Osteoblast (primary cell): Measurements from ENCODE around the gene ANKRD12. TPM values are rescaled to one million over a fixed set of nuclear protein-coding genes. Genes with fewer than 3 reads are reported as not detected.

Experiments used
- DNase-seq: peaks from one replicate; pipeline ENCODE4 v3.0.0; 2011; ENCODE audit warnings: low spot score, mixed read lengths; ENCODE audit not compliant: insufficient read length; ENCODE audit errors: missing footprints
- H2AFZ ChIP-seq: 2 replicates; pipeline ENCODE4 v1.6.0; 2011; ENCODE audit warnings: mild to moderate bottlenecking, low read length
- H3K27ac ChIP-seq: 2 replicates; pipeline ENCODE4 v1.5.1; 2011; ENCODE audit warnings: mild to moderate bottlenecking, low read depth, low read length, moderate library complexity
- H3K27me3 ChIP-seq: 2 replicates; pipeline ENCODE4 v1.6.0; 2012; ENCODE audit warnings: mild to moderate bottlenecking, control low read depth, inconsistent platforms, low read length, moderate library complexity; ENCODE audit not compliant: insufficient read depth
- H3K36me3 ChIP-seq: 2 replicates; pipeline ENCODE4 v1.5.1; 2011; ENCODE audit warnings: mild to moderate bottlenecking, low read length, control low read depth, moderate library complexity; ENCODE audit not compliant: insufficient read depth
- H3K4me1 ChIP-seq: 2 replicates; pipeline ENCODE4 v1.5.1; 2011; ENCODE audit warnings: mild to moderate bottlenecking, low read length, control low read depth, moderate library complexity; ENCODE audit not compliant: insufficient read depth
- H3K4me2 ChIP-seq: 2 replicates; pipeline ENCODE4 v1.6.0; 2011; ENCODE audit warnings: mild to moderate bottlenecking, low read length; ENCODE audit not compliant: insufficient read depth
- H3K4me3 ChIP-seq: fragments of 200-600 bp; sonication (generic); 3 replicates; pipeline ENCODE4 v1.5.1; 2012; ENCODE audit warnings: mild to moderate bottlenecking, low read length, inconsistent platforms; ENCODE audit not compliant: insufficient read depth
- H3K79me2 ChIP-seq: 2 replicates; pipeline ENCODE4 v1.6.0; 2012; ENCODE audit warnings: mild to moderate bottlenecking, low read length, control low read depth, inconsistent platforms; ENCODE audit not compliant: insufficient read depth
- H3K9me3 ChIP-seq: 2 replicates; pipeline ENCODE4 v1.5.1; 2011; ENCODE audit warnings: low read depth, low read length, control low read depth
- H4K20me1 ChIP-seq: 2 replicates; pipeline ENCODE4 v1.6.0; 2012; ENCODE audit warnings: mild to moderate bottlenecking, low read length, control low read depth; ENCODE audit not compliant: insufficient read depth
- total RNA-seq: library from RNA; depleted of rRNA; stranded (reverse); fragments of >200 nt; gene quantifications from 2 replicates; pipeline ENCODE4 v1.2.3, GENCODE V29; 2012
- TF ChIP-seq, protein P1 (sequence below): IDR thresholded peaks from 2 replicates; pipeline ENCODE4 v1.5.1; 2011; ENCODE audit warnings: mild to moderate bottlenecking, low read depth, low read length, moderate library complexity; ENCODE audit errors: extremely low read depth

The ANKRD12 gene
- total RNA-seq, 1 donor = 47.8 TPM

DNA sequence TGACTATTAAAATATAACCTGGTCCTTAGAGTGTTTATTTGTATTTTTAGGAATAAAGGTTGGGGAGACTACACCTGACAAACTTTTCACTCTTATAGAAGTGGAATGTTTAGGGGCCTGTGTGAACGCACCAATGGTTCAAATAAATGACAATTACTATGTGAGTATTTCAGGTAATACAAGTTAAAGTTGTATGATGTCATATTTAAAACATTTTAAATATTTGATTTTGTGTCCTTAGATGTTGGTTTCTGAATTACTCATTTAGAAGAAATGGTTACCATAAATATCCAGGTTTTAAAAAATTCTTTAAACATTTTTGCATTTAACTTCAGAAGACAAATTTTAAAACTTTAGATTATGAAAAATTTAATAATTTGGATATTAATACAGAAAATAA is 11.8 kb upstream of the ANKRD12 start:
- no peaks in the 10 kb centered on the region for H3K27me3 ChIP-seq
- no peak overlapping the region for H2AFZ ChIP-seq
- H3K4me1 ChIP-seq = no peaks in the 10 kb centered on the region
- H3K79me2 ChIP-seq = peaks cover 43% of the 10 kb centered on the region
- no peak overlapping the region for H3K4me3 ChIP-seq
- no peaks in the 10 kb centered on the region for H3K9me3 ChIP-seq
- TF ChIP-seq, protein P1, sequence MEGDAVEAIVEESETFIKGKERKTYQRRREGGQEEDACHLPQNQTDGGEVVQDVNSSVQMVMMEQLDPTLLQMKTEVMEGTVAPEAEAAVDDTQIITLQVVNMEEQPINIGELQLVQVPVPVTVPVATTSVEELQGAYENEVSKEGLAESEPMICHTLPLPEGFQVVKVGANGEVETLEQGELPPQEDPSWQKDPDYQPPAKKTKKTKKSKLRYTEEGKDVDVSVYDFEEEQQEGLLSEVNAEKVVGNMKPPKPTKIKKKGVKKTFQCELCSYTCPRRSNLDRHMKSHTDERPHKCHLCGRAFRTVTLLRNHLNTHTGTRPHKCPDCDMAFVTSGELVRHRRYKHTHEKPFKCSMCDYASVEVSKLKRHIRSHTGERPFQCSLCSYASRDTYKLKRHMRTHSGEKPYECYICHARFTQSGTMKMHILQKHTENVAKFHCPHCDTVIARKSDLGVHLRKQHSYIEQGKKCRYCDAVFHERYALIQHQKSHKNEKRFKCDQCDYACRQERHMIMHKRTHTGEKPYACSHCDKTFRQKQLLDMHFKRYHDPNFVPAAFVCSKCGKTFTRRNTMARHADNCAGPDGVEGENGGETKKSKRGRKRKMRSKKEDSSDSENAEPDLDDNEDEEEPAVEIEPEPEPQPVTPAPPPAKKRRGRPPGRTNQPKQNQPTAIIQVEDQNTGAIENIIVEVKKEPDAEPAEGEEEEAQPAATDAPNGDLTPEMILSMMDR = no peak
- no peak overlapping the region for H3K27ac ChIP-seq
- peak; percentile 10 for DNase-seq
- no peaks in the 10 kb centered on the region for H4K20me1 ChIP-seq
- peaks cover 68% of the 10 kb centered on the region for H3K36me3 ChIP-seq
- no peak overlapping the region for H3K4me2 ChIP-seq

DNA sequence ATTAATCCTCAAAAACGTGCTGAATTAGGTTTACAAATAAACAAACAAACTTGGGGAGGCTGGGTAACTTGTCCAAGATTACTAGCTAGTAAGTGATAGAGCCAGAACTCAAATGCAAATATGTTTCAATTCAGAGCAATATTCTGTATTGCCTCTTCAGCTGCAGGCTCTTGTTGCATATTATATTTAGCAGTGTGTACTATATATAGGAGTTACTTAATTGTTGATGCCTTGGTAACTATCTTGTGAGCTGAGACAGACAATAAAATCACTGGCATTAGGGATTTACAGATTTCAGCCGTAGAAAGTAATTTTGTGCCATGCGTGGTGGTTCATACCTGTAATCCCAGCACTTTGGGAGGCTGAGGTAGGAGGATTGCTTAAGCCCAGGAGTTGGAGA is 10.2 kb upstream of the ANKRD12 start:
- Histone ChIP-seq H3K9me3 (no peaks in the 10 kb centered on the region), H3K4me3 (no peak overlapping the region), H3K36me3 (peaks cover 62% of the 10 kb centered on the region), H3K4me2 (no peak overlapping the region), H4K20me1 (peaks cover 4% of the 10 kb centered on the region), H2AFZ (no peak overlapping the region), H3K27ac (no peak overlapping the region), H3K4me1 (no peaks in the 10 kb centered on the region), H3K27me3 (no peaks in the 10 kb centered on the region), H3K79me2 (peaks cover 33% of the 10 kb centered on the region)
- no peak for DNase-seq
- TF ChIP-seq, protein P1 = no peak

DNA sequence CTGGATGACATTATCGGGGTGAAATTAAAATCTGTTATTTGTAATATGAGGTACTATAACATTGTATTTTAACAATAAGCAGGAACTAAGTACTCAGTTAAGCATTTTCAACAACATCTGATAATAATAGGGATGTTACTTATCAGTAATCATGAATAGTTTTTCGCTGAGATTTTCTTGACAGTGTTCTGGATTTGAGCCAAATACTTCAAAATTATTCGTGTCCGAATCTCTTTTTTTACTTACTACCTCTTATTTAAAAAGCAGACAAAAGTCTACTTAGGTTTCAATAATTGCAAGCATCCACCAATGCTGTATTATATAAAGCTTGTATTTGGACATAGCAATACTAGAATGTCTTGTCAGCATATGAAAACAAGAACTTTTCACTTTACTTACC is 6.4 kb upstream of the ANKRD12 start:
- H3K79me2 ChIP-seq = peaks cover 28% of the 10 kb centered on the region
- no peaks in the 10 kb centered on the region for H3K27me3 ChIP-seq
- no peaks in the 10 kb centered on the region for H3K9me3 ChIP-seq
- peaks cover 73% of the 10 kb centered on the region for H3K36me3 ChIP-seq
- H2AFZ ChIP-seq = no peak overlapping the region
- H3K4me1 ChIP-seq = no peaks in the 10 kb centered on the region
- DNase-seq = no peak
- H3K4me2 ChIP-seq = no peak overlapping the region
- H4K20me1 ChIP-seq = peaks cover 4% of the 10 kb centered on the region
- TF ChIP-seq, protein P1 = no peak
- no peak overlapping the region for H3K27ac ChIP-seq
- no peak overlapping the region for H3K4me3 ChIP-seq

DNA sequence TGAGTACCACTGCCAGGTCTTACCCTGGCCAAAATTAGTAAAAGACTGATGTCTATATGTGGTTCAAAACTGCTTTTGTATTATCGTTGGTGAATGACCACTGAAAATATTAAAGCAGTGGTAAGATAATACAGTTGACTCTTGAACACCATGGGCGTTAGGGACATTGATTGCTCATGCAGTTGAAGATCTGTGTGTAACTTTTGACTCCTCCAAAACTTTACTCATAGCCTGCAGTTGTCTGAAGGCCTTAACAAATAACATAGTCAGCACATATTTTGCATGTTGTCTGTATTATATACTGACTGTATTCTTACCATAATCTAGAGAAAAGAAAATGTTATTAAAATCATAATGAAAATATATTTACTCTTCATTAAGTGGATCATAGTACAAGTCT is 5.8 kb upstream of the ANKRD12 start:
- H3K4me2 ChIP-seq = no peak overlapping the region
- H3K4me3 ChIP-seq = no peak overlapping the region
- H3K9me3 ChIP-seq = no peaks in the 10 kb centered on the region
- peaks cover 26% of the 10 kb centered on the region for H3K79me2 ChIP-seq
- peaks cover 4% of the 10 kb centered on the region for H4K20me1 ChIP-seq
- H3K27ac ChIP-seq = no peak overlapping the region
- DNase-seq = peak; percentile 63
- H3K36me3 ChIP-seq = peaks cover 69% of the 10 kb centered on the region
- peaks cover 6% of the 10 kb centered on the region for H3K4me1 ChIP-seq
- H3K27me3 ChIP-seq = no peaks in the 10 kb centered on the region
- TF ChIP-seq, protein P1 = no peak
- H2AFZ ChIP-seq = no peak overlapping the region
